GM12878 (cell line): Measurements from ENCODE around the gene FAM117B. TPM values are rescaled to one million over a fixed set of nuclear protein-coding genes. Genes with fewer than 3 reads are reported as not detected.

Source experiments
- ATAC-seq: fragments of 200-7000 bp; cut with Tn5 transposase; 3 replicates; pipeline ENCODE4 v1.9.1; 2020; ENCODE audit warnings: mild to moderate bottlenecking, moderate library complexity
- BruUV-seq: library from RNA; stranded (reverse); fragments of 400-500 nt; replicated peaks from 2 replicates; lab custom pipeline; 2021; lab: Mats Ljungman, UMichigan
- CTCF ChIA-PET: fragments of 300-600 bp; sonication (Branson Sonifier 250); formaldehyde crosslinking; extraction: SDS; loops from one replicate; lab custom pipeline; 2021; ENCODE audit warnings: inconsistent platforms; lab: Yijun Ruan, JAX
- POLR2A ChIA-PET: fragments of 350-600 bp; formaldehyde crosslinking; extraction: SDS; loops from one replicate; lab custom pipeline; 2021; ENCODE audit warnings: inconsistent platforms; lab: Charles Lee
- RAD21 ChIA-PET: fragments of 300-600 bp; sonication (Branson Sonifier 250); formaldehyde crosslinking; loops from one replicate; lab custom pipeline; 2023; ENCODE audit warnings: antibody characterized with exemption; ENCODE audit not compliant: unreplicated experiment; lab: Charles Lee
- SMC1A ChIA-PET: fragments of 300-600 bp; sonication (Branson Sonifier 250); formaldehyde crosslinking; loops from one replicate; lab custom pipeline; 2023; ENCODE audit not compliant: unreplicated experiment, uncharacterized antibody; lab: Charles Lee
- DNase-seq: peaks from one replicate; pipeline ENCODE4 v3.0.0-alpha.2; 2011; ENCODE audit warnings: low read depth, low spot score
- FAIRE-seq: peaks from 3 replicates; lab custom pipeline; 2011; peaks lifted over from hg19 to GRCh38; lab: Jason Lieb, UNC
- H2AFZ ChIP-seq: 2 replicates; pipeline ENCODE4 v1.6.0; 2011; ENCODE audit warnings: low read depth, low read length, control low read depth; ENCODE audit not compliant: control insufficient read depth
- H3K27ac ChIP-seq: 2 replicates; pipeline ENCODE4 v1.5.1; 2011; ENCODE audit warnings: control low read depth; ENCODE audit not compliant: control insufficient read depth, insufficient read depth
- H3K27me3 ChIP-seq, 2 experiments: replicated peaks in 1 of 2; 2 replicates each; pipeline versions ENCODE4 v1.6.0 to v1.6.1; 2011; ENCODE audit warnings: low read length in 1 of 2; ENCODE audit not compliant: control insufficient read depth in 2 of 2, insufficient read depth in 2 of 2
- H3K36me3 ChIP-seq, 2 experiments: 2 replicates each; pipeline ENCODE4 v1.5.1; 2011; ENCODE audit warnings: low read length in 1 of 2; ENCODE audit not compliant: control insufficient read depth in 2 of 2, insufficient read depth in 2 of 2
- H3K4me1 ChIP-seq: 2 replicates; pipeline ENCODE4 v1.6.1; 2011; ENCODE audit warnings: mild to moderate bottlenecking, low read length, moderate library complexity, mixed read lengths; ENCODE audit not compliant: control insufficient read depth, insufficient read depth
- H3K4me2 ChIP-seq: 2 replicates; pipeline ENCODE4 v1.6.0; 2011; ENCODE audit warnings: control low read depth; ENCODE audit not compliant: control insufficient read depth, insufficient read depth
- H3K4me3 ChIP-seq: fragments of 200-600 bp; sonication (generic); 2 replicates; pipeline ENCODE4 v1.5.1; 2016
- H3K79me2 ChIP-seq: 2 replicates; pipeline ENCODE4 v1.6.0; 2011; ENCODE audit warnings: low read length; ENCODE audit not compliant: control insufficient read depth, insufficient read depth
- H3K9ac ChIP-seq: 2 replicates; pipeline ENCODE4 v1.8.0; 2011; ENCODE audit warnings: low read length, control low read depth, mixed read lengths; ENCODE audit not compliant: control insufficient read depth, insufficient read depth
- H3K9me3 ChIP-seq: replicated peaks from 3 replicates; pipeline ENCODE4 v1.5.1; 2011; ENCODE audit warnings: mild to moderate bottlenecking, low read length; ENCODE audit not compliant: control insufficient read depth, insufficient read depth
- H4K20me1 ChIP-seq: 2 replicates; pipeline ENCODE4 v1.6.0; 2011; ENCODE audit not compliant: control insufficient read depth, insufficient read depth
- CBX5 ChIP-seq: sonication (generic); IDR thresholded peaks from 2 replicates; pipeline ENCODE4 v1.6.1; 2016; ENCODE audit warnings: low read depth, moderate library complexity, mild to moderate bottlenecking, inconsistent platforms
- EP300 ChIP-seq, 2 experiments: fragments of 150-350 bp in 1 of 2; IDR thresholded peaks; 2 replicates each; pipeline ENCODE4 v1.6.1; 2011 to 2012; ENCODE audit warnings: low read depth in 2 of 2, low read length in 2 of 2, borderline replicate concordance in 1 of 2, improper control_type of control experiment in 1 of 2, inconsistent platforms in 1 of 2; ENCODE audit not compliant: control insufficient read depth in 1 of 2
- ESRRA ChIP-seq: IDR thresholded peaks from 2 replicates; pipeline ENCODE4 v1.6.1; 2012; ENCODE audit warnings: mild to moderate bottlenecking, low read length, improper control_type of control experiment
- FOS ChIP-seq: IDR thresholded peaks from 3 replicates; pipeline ENCODE4 v1.6.1; 2011; ENCODE audit warnings: borderline replicate concordance; ENCODE audit not compliant: insufficient read length; ENCODE audit errors: extremely low read depth
- FOXM1 ChIP-seq: IDR thresholded peaks from 2 replicates; pipeline ENCODE4 v1.6.1; 2012; ENCODE audit warnings: low read depth, mild to moderate bottlenecking, inconsistent platforms, low read length, moderate library complexity
- HDAC2 ChIP-seq: fragments of 200-600 bp; sonication (generic); IDR thresholded peaks from 2 replicates; pipeline ENCODE4 v1.6.1; 2017
- IKZF2 ChIP-seq, 2 experiments: fragments of 450-650 bp; IDR thresholded peaks; 2 replicates each; pipeline ENCODE4 v1.6.1; 2017; ENCODE audit warnings: mild to moderate bottlenecking in 2 of 2, moderate library complexity in 2 of 2
- MXI1 ChIP-seq: fragments of 150-350 bp; IDR thresholded peaks from 2 replicates; pipeline ENCODE4 v1.6.1; 2011; ENCODE audit warnings: low read depth, mild to moderate bottlenecking, inconsistent platforms, low read length, improper control_type of control experiment
- NBN ChIP-seq: fragments of 450-650 bp; IDR thresholded peaks from 2 replicates; pipeline ENCODE4 v1.6.1; 2016
- NFYA ChIP-seq: IDR thresholded peaks from 2 replicates; pipeline ENCODE4 v1.6.1; 2011; ENCODE audit warnings: low read depth, mild to moderate bottlenecking, low read length, improper control_type of control experiment, borderline replicate concordance
- PML ChIP-seq: IDR thresholded peaks from 2 replicates; pipeline ENCODE4 v1.6.1; 2012; ENCODE audit warnings: low read length, inconsistent platforms
- POLR2AphosphoS2 ChIP-seq: IDR thresholded peaks from 2 replicates; pipeline ENCODE4 v1.6.1; 2011; ENCODE audit warnings: low read depth, mild to moderate bottlenecking, low read length, improper control_type of control experiment, moderate library complexity
- POLR2AphosphoS5 ChIP-seq: IDR thresholded peaks from 2 replicates; pipeline ENCODE4 v1.6.1; 2011; ENCODE audit warnings: mild to moderate bottlenecking, low read length, inconsistent platforms
- RUNX3 ChIP-seq: IDR thresholded peaks from 2 replicates; pipeline ENCODE4 v1.6.1; 2012; ENCODE audit warnings: low read length, inconsistent platforms
- SIX5 ChIP-seq: IDR thresholded peaks from 2 replicates; pipeline ENCODE4 v1.6.1; 2011; ENCODE audit warnings: mild to moderate bottlenecking, low read depth, low read length, moderate library complexity; ENCODE audit not compliant: severe bottlenecking
- SPI1 ChIP-seq: IDR thresholded peaks from 2 replicates; pipeline ENCODE4 v1.6.1; 2011; ENCODE audit warnings: low read depth, mild to moderate bottlenecking, low read length, moderate library complexity, borderline replicate concordance; ENCODE audit not compliant: insufficient read depth
- STAT1 ChIP-seq: fragments of 450-650 bp; conservative IDR thresholded peaks from 2 replicates; pipeline ENCODE4 v1.6.1; 2014; ENCODE audit warnings: antibody characterized with exemption, mild to moderate bottlenecking
- SUZ12 ChIP-seq: fragments of 200-600 bp; sonication (generic); IDR thresholded peaks from one replicate; pipeline ENCODE4 v1.6.1; 2018; ENCODE audit warnings: antibody characterized with exemption, mild to moderate bottlenecking; ENCODE audit not compliant: unreplicated experiment
- TBL1XR1 ChIP-seq: IDR thresholded peaks from 2 replicates; pipeline ENCODE4 v1.6.1; 2012; ENCODE audit warnings: low read depth, low read length, improper control_type of control experiment
- WRNIP1 ChIP-seq: IDR thresholded peaks from 2 replicates; pipeline ENCODE4 v1.6.1; 2011; ENCODE audit warnings: low read depth, low read length, improper control_type of control experiment, borderline replicate concordance
- ZNF217 ChIP-seq: fragments of 450-650 bp; IDR thresholded peaks from 2 replicates; pipeline ENCODE4 v1.6.1; 2017; ENCODE audit warnings: antibody characterized with exemption, mild to moderate bottlenecking
- ZSCAN29 ChIP-seq: fragments of 450-650 bp; IDR thresholded peaks from 2 replicates; pipeline ENCODE4 v1.6.1; 2017; ENCODE audit warnings: mild to moderate bottlenecking, moderate library complexity
- whole genome bisulfite sequencing: methylation state at CpG from one replicate; pipeline ENCODE4 v1.1.6; 2016; ENCODE audit warnings: low lambda C conversion rate; ENCODE audit not compliant: insufficient replicate concordance, insufficient coverage; ENCODE audit errors: missing lambda C conversion rate; 5-methylcytosine and 5-hydroxymethylcytosine counted together
- in situ Hi-C: fragments of 300-500 bp; cut with MboI; formaldehyde crosslinking; loops from 9 replicates; pipeline ENCODE4 v1.14.3; 2018; ENCODE audit warnings: mixed read lengths
- intact Hi-C: fragments of 100-400 bp; cut with micrococcal nuclease; formaldehyde crosslinking; loops from one replicate; pipeline ENCODE4 v1.14.2; 2022; ENCODE audit not compliant: unreplicated experiment
- polyA plus RNA-seq, 11 experiments: library from polyadenylated mRNA; depleted of rRNA in 4 of 11; unstranded in 6 of 11; stranded (reverse) in 5 of 11; fragments of >200 nt; fragmentation: Nextera tagmentation in 4 of 11; fragmentation: Illumina TruSeq in 1 of 11; extraction: Ambion mirVana in 4 of 11; extraction: Trizol in 1 of 11; gene quantifications; 1 replicate in 1 of 11; 2 replicates in 10 of 11; pipeline versions ENCODE4 v1.2.1 to v1.2.3, GENCODE V29; 2011 to 2016; ENCODE audit warnings: inconsistent platforms in 2 of 11, missing spikeins in 2 of 11, low read depth in 1 of 11
- total RNA-seq, 4 experiments: library from RNA; depleted of rRNA in 3 of 4; stranded (reverse); fragments of >200 nt in 3 of 4; fragmentation: Illumina TruSeq in 1 of 4; extraction: Trizol in 1 of 4; gene quantifications; 2 replicates each; pipeline versions ENCODE4 v1.2.1 to v1.2.3, GENCODE V29; 2013 to 2021
- TF ChIP-seq, protein P1 (sequence below): IDR thresholded peaks from 2 replicates; pipeline ENCODE4 v1.6.1; 2011; ENCODE audit warnings: borderline replicate concordance, low read depth, mild to moderate bottlenecking, moderate library complexity, low read length; ENCODE audit not compliant: insufficient read depth, poor library complexity, severe bottlenecking
- TF ChIP-seq, protein P2 (sequence below): IDR thresholded peaks from 2 replicates; pipeline ENCODE4 v1.6.1; 2012; ENCODE audit warnings: low read depth, low read length, improper control_type of control experiment

FAM117B gene
- total and polyA plus RNA-seq, 10 of the 15 experiments (the other 5 are each of a cell fraction or from before 2014, with no cell fraction given): 1.6 to 7.6 (median 4.2) TPM

- peak in 1 of 2 experiments; percentile 70; a peak in 2 of 4 replicates for TF ChIP-seq IKZF2 (IDR thresholded peaks at IDR 0.05)
- TF ChIP-seq, protein P1, sequence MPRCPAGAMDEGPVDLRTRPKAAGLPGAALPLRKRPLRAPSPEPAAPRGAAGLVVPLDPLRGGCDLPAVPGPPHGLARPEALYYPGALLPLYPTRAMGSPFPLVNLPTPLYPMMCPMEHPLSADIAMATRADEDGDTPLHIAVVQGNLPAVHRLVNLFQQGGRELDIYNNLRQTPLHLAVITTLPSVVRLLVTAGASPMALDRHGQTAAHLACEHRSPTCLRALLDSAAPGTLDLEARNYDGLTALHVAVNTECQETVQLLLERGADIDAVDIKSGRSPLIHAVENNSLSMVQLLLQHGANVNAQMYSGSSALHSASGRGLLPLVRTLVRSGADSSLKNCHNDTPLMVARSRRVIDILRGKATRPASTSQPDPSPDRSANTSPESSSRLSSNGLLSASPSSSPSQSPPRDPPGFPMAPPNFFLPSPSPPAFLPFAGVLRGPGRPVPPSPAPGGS: peak; percentile 69
- no peak for TF ChIP-seq HDAC2
- 0 out of 2 replicates have a peak, but pooled peaks have one; percentile 25 for TF ChIP-seq TBL1XR1
- no peak for TF ChIP-seq POLR2AphosphoS5
- TF ChIP-seq SIX5: no peak
- TF ChIP-seq RUNX3: peak; percentile 96
Observed at GRCh38 chr2:202780514-202781021, 145.8 kb downstream of the FAM117B start (continued).

DNA sequence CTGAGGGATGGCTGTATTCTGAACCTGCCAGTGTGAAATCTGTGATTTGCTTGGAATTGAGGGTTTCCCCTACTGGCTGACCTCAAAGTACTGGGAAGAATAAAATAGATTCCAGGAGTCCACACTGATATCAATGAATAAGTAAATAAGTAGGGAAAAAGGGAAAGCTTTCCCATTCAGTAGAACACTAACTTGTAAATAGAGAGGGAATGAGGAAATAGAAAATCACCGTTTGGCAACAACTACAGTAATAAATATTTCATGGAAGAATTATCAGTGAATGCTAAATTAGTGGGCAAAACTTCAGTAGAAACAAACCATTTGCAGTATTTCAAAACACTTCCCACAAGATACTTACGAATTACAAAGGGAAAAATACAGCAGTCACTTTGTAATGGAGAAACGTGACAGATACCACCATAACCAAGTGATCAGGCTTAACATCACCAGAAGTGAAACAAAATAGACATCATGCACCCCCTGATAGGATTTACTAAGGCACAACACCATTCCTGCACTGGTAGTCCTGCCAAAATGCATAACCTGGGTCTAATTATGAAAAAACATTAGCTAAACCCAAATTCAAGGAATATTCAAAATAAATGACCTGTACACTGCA is 148.3 kb downstream of the FAM117B start:
- ChIA-PET POLR2A (no interaction called here), CTCF (interaction anchor here (1.2 kb wide), 1 partner anchor 11 kb away, joined by 3 read pairs; no protein-coding TSS in a partner anchor), RAD21 (no interaction called here), SMC1A (no interaction called here)
- in situ Hi-C loops: no loop called here
- no TSS peak for BruUV-seq
- Histone ChIP-seq H2AFZ (no peak overlapping the region), H3K9me3 (no peaks in the 10 kb centered on the region), H3K4me1 (peaks cover 3% of the 10 kb centered on the region; the same call in 1 of the 2 replicates), H4K20me1 (no peaks in the 10 kb centered on the region), H3K79me2 (no peaks in the 10 kb centered on the region), H3K4me3 (no peak overlapping the region), H3K4me2 (no peak overlapping the region), H3K27me3 (no peaks in the 10 kb centered on the region), H3K9ac (no peak overlapping the region), H3K36me3 (no peaks in the 10 kb centered on the region; a peak in 1 of 4 replicates), H3K27ac (no peak overlapping the region)
- no peak for ATAC-seq
- no peak for DNase-seq
- FAIRE-seq: no peak
- 82% methylated on average over 3 of the region's 3 CpGs for WGBS
- intact Hi-C loops: loop anchor here (5.0 kb wide), 2 partner anchors 146 to 196 kb away; no protein-coding TSS in a partner anchor
- TF ChIP-seq ZSCAN29: no peak
- no peak for TF ChIP-seq MXI1
- TF ChIP-seq SPI1: no peak
- TF ChIP-seq FOXM1: no peak
- no peak for TF ChIP-seq ZNF217
- TF ChIP-seq SUZ12: no peak
- no peak for TF ChIP-seq POLR2AphosphoS2
- TF ChIP-seq ESRRA: no peak
- TF ChIP-seq FOS: no peak
- TF ChIP-seq, protein P2, sequence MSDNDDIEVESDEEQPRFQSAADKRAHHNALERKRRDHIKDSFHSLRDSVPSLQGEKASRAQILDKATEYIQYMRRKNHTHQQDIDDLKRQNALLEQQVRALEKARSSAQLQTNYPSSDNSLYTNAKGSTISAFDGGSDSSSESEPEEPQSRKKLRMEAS: no peak
- TF ChIP-seq SIX5: no peak
- no peak for TF ChIP-seq PML
- TF ChIP-seq EP300 (IDR thresholded peaks at IDR 0.05; ENCODE audit: borderline replicate concordance in 1 of 2, control insufficient read depth in 1 of 2, low read depth in 2 of 2, low read length in 2 of 2): no peak
- TF ChIP-seq NBN: no peak
- TF ChIP-seq NFYA: no peak
- TF ChIP-seq STAT1: no peak
- TF ChIP-seq CBX5: no peak
- TF ChIP-seq WRNIP1: no peak
